WTC11 (cell line): ENCODE measurements around the gene NUP214. TPM values are rescaled to one million over a fixed set of nuclear protein-coding genes. Genes with fewer than 3 reads are reported as not detected.

Source experiments
- ATAC-seq: fragments of 200-7000 bp; cut with Tn5 transposase; 2 replicates; pipeline ENCODE4 v1.10.0; 2021; ENCODE audit warnings: mild to moderate bottlenecking, moderate library complexity
- CTCF ChIA-PET: fragments of 300-600 bp; sonication (Branson Sonifier 250); formaldehyde crosslinking; loops from one replicate; lab custom pipeline; 2021; ENCODE audit warnings: antibody characterized with exemption; lab: Charles Lee
- POLR2A ChIA-PET: fragments of 350-600 bp; sonication (Branson Sonifier 250); formaldehyde crosslinking; loops from one replicate; lab custom pipeline; 2021; ENCODE audit warnings: antibody characterized with exemption; lab: Charles Lee
- DNase-seq: peaks from one replicate; pipeline ENCODE4 v3.0.0; 2021; ENCODE audit warnings: low spot score
- H3K27ac Mint-ChIP-seq: 2 replicates; pipeline ENCODE4 v1.8.0; 2021; ENCODE audit warnings: mixed read lengths
- H3K27me3 Mint-ChIP-seq: 2 replicates; pipeline ENCODE4 v1.8.0; 2021; ENCODE audit warnings: low read depth, mild to moderate bottlenecking, moderate library complexity, mixed read lengths
- H3K36me3 Mint-ChIP-seq: 2 replicates; pipeline ENCODE4 v1.8.0; 2021; ENCODE audit warnings: mixed read lengths
- H3K4me1 Mint-ChIP-seq: 2 replicates; pipeline ENCODE4 v1.8.0; 2022; ENCODE audit warnings: mixed read lengths
- H3K4me3 Mint-ChIP-seq: 2 replicates; pipeline ENCODE4 v1.8.0; 2021; ENCODE audit warnings: mild to moderate bottlenecking, moderate library complexity, mixed read lengths
- H3K9me3 Mint-ChIP-seq: 2 replicates; pipeline ENCODE4 v1.8.0; 2021; ENCODE audit warnings: mixed read lengths
- ESRRA ChIP-seq: sonication (generic); formaldehyde crosslinking; IDR thresholded peaks from 2 replicates; pipeline ENCODE4 v1.8.1; 2022; ENCODE audit warnings: mild to moderate bottlenecking, missing genetic modification reagents, borderline replicate concordance
- HMGA2 ChIP-seq: fragments of 250-450 bp; sonication (Bioruptor Pico); IDR thresholded peaks from 2 replicates; pipeline ENCODE4 v1.4.0; 2021; ENCODE audit warnings: mild to moderate bottlenecking, moderate library complexity
- MXD4 ChIP-seq: fragments of 250-450 bp; sonication (Bioruptor Pico); IDR thresholded peaks from 2 replicates; pipeline ENCODE4 v1.8.0; 2021; ENCODE audit warnings: mild to moderate bottlenecking, moderate library complexity, borderline replicate concordance
- MYBL2 ChIP-seq: sonication (generic); formaldehyde crosslinking; IDR thresholded peaks from 2 replicates; pipeline ENCODE4 v1.8.1; 2023; ENCODE audit warnings: mild to moderate bottlenecking, moderate library complexity, missing genetic modification reagents
- NFE2L1 ChIP-seq: sonication (generic); formaldehyde crosslinking; IDR thresholded peaks from 2 replicates; pipeline ENCODE4 v1.8.1; 2023; ENCODE audit warnings: missing genetic modification reagents
- NR3C1 ChIP-seq: sonication (generic); formaldehyde crosslinking; conservative IDR thresholded peaks from 2 replicates; pipeline ENCODE4 v1.8.1; 2023; ENCODE audit warnings: low read depth, mild to moderate bottlenecking, missing genetic modification reagents
- PRRX2 ChIP-seq: fragments of 250-450 bp; sonication (Bioruptor Pico); IDR thresholded peaks from 2 replicates; pipeline ENCODE4 v1.8.0; 2021; ENCODE audit warnings: mild to moderate bottlenecking
- SP1 ChIP-seq: sonication (generic); formaldehyde crosslinking; conservative IDR thresholded peaks from 2 replicates; pipeline ENCODE4 v1.8.1; 2022; ENCODE audit warnings: missing genetic modification reagents
- ZNF121 ChIP-seq: sonication (generic); formaldehyde crosslinking; IDR thresholded peaks from 2 replicates; pipeline ENCODE4 v1.8.0; 2023; ENCODE audit warnings: missing genetic modification reagents
- total RNA-seq: library from RNA; stranded (reverse); gene quantifications from 3 replicates; pipeline ENCODE4 v1.2.3, GENCODE V29; 2021
- TF ChIP-seq, protein P1 (sequence below): sonication (generic); formaldehyde crosslinking; IDR thresholded peaks from 2 replicates; pipeline ENCODE4 v1.8.1; 2022; ENCODE audit warnings: missing genetic modification reagents, borderline replicate concordance
- TF ChIP-seq, protein P2 (sequence below): sonication (generic); formaldehyde crosslinking; IDR thresholded peaks from 2 replicates; pipeline ENCODE4 v1.8.1; 2022; ENCODE audit warnings: low read depth, missing genetic modification reagents, borderline replicate concordance
- TF ChIP-seq, protein P3 (sequence below): sonication (generic); formaldehyde crosslinking; IDR thresholded peaks from 2 replicates; pipeline ENCODE4 v1.8.1; 2023; ENCODE audit warnings: mild to moderate bottlenecking, missing genetic modification reagents, moderate library complexity
- TF ChIP-seq, protein P4 (sequence below): sonication (generic); formaldehyde crosslinking; IDR thresholded peaks from 2 replicates; pipeline ENCODE4 v1.8.1; 2022; ENCODE audit warnings: mild to moderate bottlenecking, moderate library complexity, missing genetic modification reagents
- TF ChIP-seq, protein P5 (sequence below): sonication (generic); formaldehyde crosslinking; IDR thresholded peaks from 2 replicates; pipeline ENCODE4 v1.8.1; 2023; ENCODE audit warnings: mild to moderate bottlenecking, missing genetic modification reagents, moderate library complexity
- TF ChIP-seq, protein P6 (sequence below): fragments of 250-450 bp; sonication (Bioruptor Pico); IDR thresholded peaks from 2 replicates; pipeline ENCODE4 v1.8.0; 2021; ENCODE audit warnings: mild to moderate bottlenecking
- TF ChIP-seq, protein P7 (sequence below): sonication (generic); formaldehyde crosslinking; IDR thresholded peaks from 2 replicates; pipeline ENCODE4 v1.8.0; 2022; ENCODE audit warnings: mild to moderate bottlenecking, missing genetic modification reagents

NUP214 gene
- total RNA-seq, 1 experiment from 2014 or later: 41.8 TPM

DNA sequence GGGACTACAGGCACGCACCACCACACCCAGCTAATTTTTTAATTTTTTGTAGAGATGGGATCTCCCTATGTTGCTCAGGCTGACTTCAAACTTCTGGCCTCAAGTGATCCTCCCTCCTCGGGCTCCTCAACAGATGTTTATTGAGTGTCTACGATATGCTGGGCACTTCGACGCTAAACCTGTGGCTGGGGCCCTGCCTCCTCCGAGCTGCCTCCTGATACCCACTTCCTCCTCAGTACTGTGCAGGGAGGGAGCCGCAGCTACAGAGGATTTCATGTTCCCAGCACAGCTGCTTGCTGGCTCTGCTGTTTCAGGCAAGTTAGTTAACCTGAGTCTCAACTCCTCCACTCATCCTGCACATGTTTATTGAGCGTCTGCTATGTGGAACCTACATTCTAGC, 19.4 kb upstream of the NUP214 start:
- peaks cover 44% of the 10 kb centered on the region for H3K4me1 Mint-ChIP-seq
- H3K27me3 Mint-ChIP-seq: no peaks in the 10 kb centered on the region; the same call in 1 of the 2 replicates
- TF ChIP-seq, protein P1, sequence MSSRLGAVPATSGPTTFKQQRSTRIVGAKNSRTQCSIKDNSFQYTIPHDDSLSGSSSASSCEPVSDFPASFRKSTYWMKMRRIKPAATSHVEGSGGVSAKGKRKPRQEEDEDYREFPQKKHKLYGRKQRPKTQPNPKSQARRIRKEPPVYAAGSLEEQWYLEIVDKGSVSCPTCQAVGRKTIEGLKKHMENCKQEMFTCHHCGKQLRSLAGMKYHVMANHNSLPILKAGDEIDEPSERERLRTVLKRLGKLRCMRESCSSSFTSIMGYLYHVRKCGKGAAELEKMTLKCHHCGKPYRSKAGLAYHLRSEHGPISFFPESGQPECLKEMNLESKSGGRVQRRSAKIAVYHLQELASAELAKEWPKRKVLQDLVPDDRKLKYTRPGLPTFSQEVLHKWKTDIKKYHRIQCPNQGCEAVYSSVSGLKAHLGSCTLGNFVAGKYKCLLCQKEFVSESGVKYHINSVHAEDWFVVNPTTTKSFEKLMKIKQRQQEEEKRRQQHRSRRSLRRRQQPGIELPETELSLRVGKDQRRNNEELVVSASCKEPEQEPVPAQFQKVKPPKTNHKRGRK (CRISPR knock-in tag): no peak
- TF ChIP-seq, protein P2, sequence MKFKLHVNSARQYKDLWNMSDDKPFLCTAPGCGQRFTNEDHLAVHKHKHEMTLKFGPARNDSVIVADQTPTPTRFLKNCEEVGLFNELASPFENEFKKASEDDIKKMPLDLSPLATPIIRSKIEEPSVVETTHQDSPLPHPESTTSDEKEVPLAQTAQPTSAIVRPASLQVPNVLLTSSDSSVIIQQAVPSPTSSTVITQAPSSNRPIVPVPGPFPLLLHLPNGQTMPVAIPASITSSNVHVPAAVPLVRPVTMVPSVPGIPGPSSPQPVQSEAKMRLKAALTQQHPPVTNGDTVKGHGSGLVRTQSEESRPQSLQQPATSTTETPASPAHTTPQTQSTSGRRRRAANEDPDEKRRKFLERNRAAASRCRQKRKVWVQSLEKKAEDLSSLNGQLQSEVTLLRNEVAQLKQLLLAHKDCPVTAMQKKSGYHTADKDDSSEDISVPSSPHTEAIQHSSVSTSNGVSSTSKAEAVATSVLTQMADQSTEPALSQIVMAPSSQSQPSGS (CRISPR knock-in tag): no peak
- TF ChIP-seq NFE2L1 (CRISPR knock-in tag) (no peak), MXD4 (CRISPR knock-in tag) (no peak), HMGA2 (CRISPR knock-in tag) (no peak), ESRRA (CRISPR knock-in tag) (no peak), PRRX2 (CRISPR knock-in tag) (no peak), NR3C1 (CRISPR knock-in tag) (no peak)
- TF ChIP-seq, protein P3, sequence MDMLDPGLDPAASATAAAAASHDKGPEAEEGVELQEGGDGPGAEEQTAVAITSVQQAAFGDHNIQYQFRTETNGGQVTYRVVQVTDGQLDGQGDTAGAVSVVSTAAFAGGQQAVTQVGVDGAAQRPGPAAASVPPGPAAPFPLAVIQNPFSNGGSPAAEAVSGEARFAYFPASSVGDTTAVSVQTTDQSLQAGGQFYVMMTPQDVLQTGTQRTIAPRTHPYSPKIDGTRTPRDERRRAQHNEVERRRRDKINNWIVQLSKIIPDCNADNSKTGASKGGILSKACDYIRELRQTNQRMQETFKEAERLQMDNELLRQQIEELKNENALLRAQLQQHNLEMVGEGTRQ (CRISPR knock-in tag): no peak
- TF ChIP-seq, protein P4, sequence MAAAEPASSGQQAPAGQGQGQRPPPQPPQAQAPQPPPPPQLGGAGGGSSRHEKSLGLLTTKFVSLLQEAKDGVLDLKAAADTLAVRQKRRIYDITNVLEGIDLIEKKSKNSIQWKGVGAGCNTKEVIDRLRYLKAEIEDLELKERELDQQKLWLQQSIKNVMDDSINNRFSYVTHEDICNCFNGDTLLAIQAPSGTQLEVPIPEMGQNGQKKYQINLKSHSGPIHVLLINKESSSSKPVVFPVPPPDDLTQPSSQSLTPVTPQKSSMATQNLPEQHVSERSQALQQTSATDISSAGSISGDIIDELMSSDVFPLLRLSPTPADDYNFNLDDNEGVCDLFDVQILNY (CRISPR knock-in tag): no peak
- TF ChIP-seq, protein P5, sequence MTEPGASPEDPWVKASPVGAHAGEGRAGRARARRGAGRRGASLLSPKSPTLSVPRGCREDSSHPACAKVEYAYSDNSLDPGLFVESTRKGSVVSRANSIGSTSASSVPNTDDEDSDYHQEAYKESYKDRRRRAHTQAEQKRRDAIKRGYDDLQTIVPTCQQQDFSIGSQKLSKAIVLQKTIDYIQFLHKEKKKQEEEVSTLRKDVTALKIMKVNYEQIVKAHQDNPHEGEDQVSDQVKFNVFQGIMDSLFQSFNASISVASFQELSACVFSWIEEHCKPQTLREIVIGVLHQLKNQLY: no peak
- TF ChIP-seq, all 79 proteins: peak for 0
- H3K36me3 Mint-ChIP-seq: peaks cover 26% of the 10 kb centered on the region
- no peaks in the 10 kb centered on the region for H3K9me3 Mint-ChIP-seq
- H3K27ac Mint-ChIP-seq: peak overlapping the region; percentile 76; the same call in 1 of the 2 replicates
- ChIA-PET POLR2A (interaction anchor here (0.7 to 1.0 kb wide), 4 partner anchors 9 to 129 kb away, joined by 3 read pairs; no protein-coding TSS in a partner anchor), CTCF (no interaction called here)
- no peak for ATAC-seq
- no peak overlapping the region for H3K4me3 Mint-ChIP-seq
- DNase-seq: no peak

DNA sequence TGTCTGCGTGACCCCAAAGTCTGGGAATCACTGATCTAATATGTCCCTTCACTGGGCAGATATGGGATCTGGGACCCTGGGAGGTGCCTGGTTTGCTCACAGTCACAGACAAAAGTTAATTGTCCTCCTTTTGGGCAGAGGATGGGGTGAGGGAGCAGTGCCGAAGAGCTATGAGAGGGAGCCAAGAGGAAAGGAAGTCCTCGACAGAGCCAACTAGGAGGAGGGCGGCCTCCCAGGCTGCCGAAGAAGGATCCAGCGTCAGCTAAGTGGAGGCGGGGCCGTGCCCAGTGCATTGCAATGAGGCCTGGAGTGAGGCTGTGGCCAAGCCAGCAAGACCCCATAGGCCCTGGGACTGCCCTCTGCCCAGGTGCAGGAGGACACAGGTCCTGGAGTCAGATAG, 17.6 kb upstream of the NUP214 start:
- ATAC-seq: no peak

More for the DNA sequence above, 17.6 kb upstream of the NUP214 start:
- Mint-ChIP-seq H3K27ac (no peak overlapping the region), H3K4me1 (peaks cover 43% of the 10 kb centered on the region), H3K4me3 (no peak overlapping the region), H3K27me3 (no peaks in the 10 kb centered on the region; the same call in 1 of the 2 replicates), H3K9me3 (no peaks in the 10 kb centered on the region), H3K36me3 (peaks cover 27% of the 10 kb centered on the region)
- TF ChIP-seq, protein P6, sequence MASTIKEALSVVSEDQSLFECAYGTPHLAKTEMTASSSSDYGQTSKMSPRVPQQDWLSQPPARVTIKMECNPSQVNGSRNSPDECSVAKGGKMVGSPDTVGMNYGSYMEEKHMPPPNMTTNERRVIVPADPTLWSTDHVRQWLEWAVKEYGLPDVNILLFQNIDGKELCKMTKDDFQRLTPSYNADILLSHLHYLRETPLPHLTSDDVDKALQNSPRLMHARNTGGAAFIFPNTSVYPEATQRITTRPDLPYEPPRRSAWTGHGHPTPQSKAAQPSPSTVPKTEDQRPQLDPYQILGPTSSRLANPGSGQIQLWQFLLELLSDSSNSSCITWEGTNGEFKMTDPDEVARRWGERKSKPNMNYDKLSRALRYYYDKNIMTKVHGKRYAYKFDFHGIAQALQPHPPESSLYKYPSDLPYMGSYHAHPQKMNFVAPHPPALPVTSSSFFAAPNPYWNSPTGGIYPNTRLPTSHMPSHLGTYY (CRISPR knock-in tag): no peak
- TF ChIP-seq, protein P5: no peak
- TF ChIP-seq, protein P7, sequence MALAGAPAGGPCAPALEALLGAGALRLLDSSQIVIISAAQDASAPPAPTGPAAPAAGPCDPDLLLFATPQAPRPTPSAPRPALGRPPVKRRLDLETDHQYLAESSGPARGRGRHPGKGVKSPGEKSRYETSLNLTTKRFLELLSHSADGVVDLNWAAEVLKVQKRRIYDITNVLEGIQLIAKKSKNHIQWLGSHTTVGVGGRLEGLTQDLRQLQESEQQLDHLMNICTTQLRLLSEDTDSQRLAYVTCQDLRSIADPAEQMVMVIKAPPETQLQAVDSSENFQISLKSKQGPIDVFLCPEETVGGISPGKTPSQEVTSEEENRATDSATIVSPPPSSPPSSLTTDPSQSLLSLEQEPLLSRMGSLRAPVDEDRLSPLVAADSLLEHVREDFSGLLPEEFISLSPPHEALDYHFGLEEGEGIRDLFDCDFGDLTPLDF: no peak
- no peak for TF ChIP-seq SP1 (CRISPR knock-in tag)
- peak; percentile 92 for TF ChIP-seq ZNF121 (CRISPR knock-in tag)
- no peak for TF ChIP-seq MYBL2 (CRISPR knock-in tag)
- DNase-seq: no peak
- POLR2A ChIA-PET: interaction anchor here (0.6 kb wide), 1 partner anchor 229 kb away, joined by 3 read pairs; no protein-coding TSS in a partner anchor
- CTCF ChIA-PET: interaction anchor here (0.6 kb wide), 1 partner anchor 125 kb away, joined by 3 read pairs; no protein-coding TSS in a partner anchor
